RWPE2 (cell line): ENCODE measurements around the gene CLN3.
"Not testable (repeated sequence)": the region's sequence is repeated elsewhere in the genome, so short reads cannot be mapped to it uniquely, and the experiment has no call there.

Experiments used
- ATAC-seq: fragments of 200-7000 bp; cut with Tn5 transposase; 3 replicates; pipeline ENCODE4 v1.9.1; 2021; ENCODE audit warnings: low read depth
- DNase-seq: peaks from one replicate; pipeline ENCODE4 v3.0.0-alpha.2; 2020; ENCODE audit warnings: low spot score
- H3K27ac ChIP-seq: fragments of 450-650 bp; 2 replicates; pipeline ENCODE4 v1.5.1; 2017; ENCODE audit warnings: mild to moderate bottlenecking; ENCODE audit not compliant: poor library complexity, severe bottlenecking
- H3K27me3 ChIP-seq: fragments of 250-450 bp; sonication (Bioruptor Pico); 2 replicates; pipeline ENCODE4 v1.5.1; 2021; ENCODE audit warnings: mild to moderate bottlenecking, moderate library complexity; ENCODE audit not compliant: insufficient read depth, poor library complexity, severe bottlenecking
- H3K36me3 ChIP-seq: fragments of 250-450 bp; sonication (Bioruptor Pico); 2 replicates; pipeline ENCODE4 v1.5.1; 2020; ENCODE audit warnings: low read depth, mild to moderate bottlenecking, moderate library complexity
- H3K4me1 ChIP-seq: fragments of 250-450 bp; sonication (Bioruptor Pico); 2 replicates; pipeline ENCODE4 v1.5.1; 2021; ENCODE audit warnings: mild to moderate bottlenecking, moderate library complexity; ENCODE audit not compliant: insufficient read depth, poor library complexity, severe bottlenecking
- H3K4me3 ChIP-seq: fragments of 250-450 bp; sonication (Bioruptor Pico); 2 replicates; pipeline ENCODE4 v1.5.1; 2021; ENCODE audit warnings: mild to moderate bottlenecking, moderate library complexity; ENCODE audit not compliant: severe bottlenecking
- H3K9me3 ChIP-seq: fragments of 250-450 bp; sonication (Bioruptor Pico); 2 replicates; pipeline ENCODE4 v1.5.1; 2021; ENCODE audit warnings: mild to moderate bottlenecking, moderate library complexity; ENCODE audit not compliant: severe bottlenecking
- CTCF ChIP-seq: fragments of 450-650 bp; IDR thresholded peaks from one replicate; pipeline ENCODE4 v1.5.1; 2017; ENCODE audit warnings: mild to moderate bottlenecking, moderate library complexity; ENCODE audit not compliant: poor library complexity, severe bottlenecking

The CLN3 gene

GRCh38 chr16:28529124-28529523, 37.2 kb upstream of the CLN3 start:
- peaks cover 5% of the 10 kb centered on the region for H3K4me1 ChIP-seq
- H3K27me3 ChIP-seq: no peaks in the 10 kb centered on the region
- no peak for DNase-seq
- TF ChIP-seq CTCF: no peak
- no peaks in the 10 kb centered on the region for H3K9me3 ChIP-seq
- H3K36me3 ChIP-seq: no peaks in the 10 kb centered on the region
- no peak overlapping the region for H3K27ac ChIP-seq
- no peak for ATAC-seq
- H3K4me3 ChIP-seq: no peak overlapping the region

DNA sequence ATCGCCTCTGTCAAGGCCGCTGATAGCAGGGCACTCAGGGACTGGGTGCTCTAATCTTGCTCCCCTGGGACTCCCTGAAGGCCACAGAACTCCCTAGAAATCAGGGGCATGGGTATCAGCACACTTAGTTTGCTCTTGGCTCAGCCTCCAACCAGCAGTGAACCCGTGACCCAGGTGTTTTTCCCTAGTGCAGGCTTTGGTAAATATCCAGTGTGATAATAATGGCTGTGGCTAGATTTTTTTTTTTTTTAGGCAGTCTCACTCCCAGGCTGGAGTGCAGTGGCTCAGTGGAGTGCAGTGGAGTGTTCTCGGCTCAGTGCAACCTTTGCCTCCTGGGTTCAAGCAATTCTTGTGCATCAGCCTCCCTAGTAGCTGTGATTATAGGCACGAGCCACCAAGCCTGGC, 36.6 kb upstream of the CLN3 start:
- Histone ChIP-seq H3K9me3 (no peaks in the 10 kb centered on the region), H3K27ac (no peak overlapping the region), H3K4me1 (peaks cover 2% of the 10 kb centered on the region), H3K4me3 (no peak overlapping the region), H3K36me3 (no peaks in the 10 kb centered on the region), H3K27me3 (no peaks in the 10 kb centered on the region)
- ATAC-seq: no peak
- no peak for DNase-seq
- no peak for TF ChIP-seq CTCF

DNA sequence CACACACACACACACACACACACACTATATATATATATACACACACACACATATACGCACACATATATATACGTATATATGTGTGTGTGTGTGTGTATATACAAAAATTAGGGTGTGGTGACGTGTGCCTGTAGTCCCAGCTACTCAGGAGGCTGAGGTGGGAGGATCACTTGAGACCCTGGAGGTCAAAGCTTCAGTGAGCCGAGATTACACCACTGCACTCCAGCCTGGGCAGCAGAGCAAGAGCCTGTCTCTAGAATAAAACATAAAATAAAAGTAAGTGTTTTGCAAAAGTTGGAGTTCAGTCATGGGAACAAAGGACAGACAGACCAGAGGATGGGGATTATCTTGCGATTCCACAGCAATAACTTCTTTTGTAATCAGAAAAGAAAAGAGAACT, 36.1 kb upstream of the CLN3 start:
- Histone ChIP-seq H3K27me3 (no peaks in the 10 kb centered on the region), H3K9me3 (no peaks in the 10 kb centered on the region), H3K36me3 (no peaks in the 10 kb centered on the region), H3K27ac (no peak overlapping the region), H3K4me1 (no peaks in the 10 kb centered on the region), H3K4me3 (no peak overlapping the region)
- ATAC-seq: no peak
- TF ChIP-seq CTCF: no peak
- DNase-seq: no peak

GRCh38 chr16:28527100-28527785, 35.4 kb upstream of the CLN3 start:
- H3K4me3 ChIP-seq, H3K36me3 ChIP-seq, ATAC-seq, H3K27me3 ChIP-seq, H3K4me1 ChIP-seq, DNase-seq, H3K9me3 ChIP-seq, H3K27ac ChIP-seq: not testable (repeated sequence)

DNA sequence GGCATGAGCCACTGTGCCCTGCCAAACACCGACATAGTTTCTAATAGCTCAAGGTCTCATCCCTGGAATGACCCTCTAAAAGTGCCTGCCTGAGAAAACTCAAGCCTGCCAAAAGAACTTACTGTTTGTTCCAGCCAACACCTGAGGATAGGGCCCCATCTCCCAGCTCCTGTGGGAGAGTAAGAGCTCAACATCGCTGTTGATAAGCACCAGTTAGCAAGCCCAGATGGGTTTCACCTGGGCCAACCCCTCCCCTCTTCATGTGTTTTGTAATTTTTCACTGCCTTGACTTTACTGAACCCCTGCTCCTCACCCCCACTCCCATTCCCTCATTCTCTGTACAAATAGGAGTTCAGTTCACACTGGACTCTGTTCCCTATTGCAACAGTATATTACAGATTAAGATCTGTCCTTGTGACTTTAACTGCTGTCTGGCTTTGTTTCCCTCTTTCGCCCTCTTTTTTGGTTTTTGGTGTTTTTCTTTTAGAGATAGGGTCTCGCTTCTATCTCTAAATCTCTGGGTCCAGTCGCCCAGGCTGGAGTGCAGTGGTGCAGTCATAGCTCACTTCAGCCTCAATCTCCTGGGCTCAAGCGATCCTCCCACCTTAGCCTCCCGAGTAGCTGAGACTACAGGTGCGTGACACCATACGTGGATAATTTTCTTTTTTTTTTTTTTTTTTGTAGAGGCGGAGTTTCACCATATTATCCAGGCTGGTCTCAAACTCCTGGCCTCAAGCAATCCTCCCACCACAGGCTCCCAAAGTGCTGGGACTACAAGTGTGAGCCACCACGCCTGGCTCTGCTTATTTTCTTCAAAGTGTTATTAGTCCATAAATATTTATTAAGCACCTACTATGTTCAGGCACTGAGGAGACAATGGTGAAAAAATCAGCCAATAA, 34.6 kb upstream of the CLN3 start:
- H3K27ac ChIP-seq: no peak overlapping the region
- TF ChIP-seq CTCF: no peak
- DNase-seq (no peak), ATAC-seq (no peak)
- no peak overlapping the region for H3K4me3 ChIP-seq
- H3K9me3 ChIP-seq: no peaks in the 10 kb centered on the region
- H3K4me1 ChIP-seq: no peaks in the 10 kb centered on the region
- no peaks in the 10 kb centered on the region for H3K36me3 ChIP-seq
- no peaks in the 10 kb centered on the region for H3K27me3 ChIP-seq
